ENCODE data around the gene APRT. TPM values are rescaled to one million over a fixed set of nuclear protein-coding genes. Genes with fewer than 3 reads are reported as not detected.
"Not testable (repeated sequence)": the region's sequence is repeated elsewhere in the genome, so short reads cannot be mapped to it uniquely, and the experiment has no call there.

The APRT gene
- total and polyA plus RNA-seq, 2 donors = 122 to 198 TPM

- Histone ChIP-seq H3K9me3 (ENCODE audit: control insufficient read depth in 2 of 2, insufficient read depth in 1 of 2, low read length in 1 of 2) (no peaks in the 10 kb centered on the region), H3K36me3 (ENCODE audit: control insufficient read depth in 2 of 2, insufficient read depth in 2 of 2, low read length in 1 of 2) (peaks cover 0 to 7% of the 10 kb centered on the region in 2 donors), H3K27me3 (ENCODE audit: control insufficient read depth in 2 of 2, insufficient read depth in 1 of 2, low read length in 1 of 2) (no peaks in the 10 kb centered on the region), H3K4me3 (ENCODE audit: low read length in 2 of 2) (no peak overlapping the region), H3K27ac (ENCODE audit: low read depth in 1 of 2, low read length in 1 of 2) (no peak overlapping the region), H3K4me1 (ENCODE audit: control insufficient read depth in 2 of 2, insufficient read depth in 2 of 2, low read length in 2 of 2) (no peaks in the 10 kb centered on the region)
- no peak for DNase-seq (ENCODE audit: low read depth in 6 of 9, low spot score in 9 of 9)
- WGBS = 96% methylated on average over 24 of the region's 24 CpGs
Observed at GRCh38 chr16:88828711-88829110, 17.0 kb upstream of the APRT start.

- Histone ChIP-seq H3K27me3 (ENCODE audit: control insufficient read depth in 2 of 2, insufficient read depth in 1 of 2, low read length in 1 of 2) (no peaks in the 10 kb centered on the region), H3K27ac (ENCODE audit: low read depth in 1 of 2, low read length in 1 of 2) (no peak overlapping the region), H3K4me3 (ENCODE audit: low read length in 2 of 2) (no peak overlapping the region), H3K9me3 (ENCODE audit: control insufficient read depth in 2 of 2, insufficient read depth in 1 of 2, low read length in 1 of 2) (peaks cover 0 to 5% of the 10 kb centered on the region in 2 donors), H3K4me1 (ENCODE audit: control insufficient read depth in 2 of 2, insufficient read depth in 2 of 2, low read length in 2 of 2) (no peaks in the 10 kb centered on the region), H3K36me3 (ENCODE audit: control insufficient read depth in 2 of 2, insufficient read depth in 2 of 2, low read length in 1 of 2) (peaks cover 0 to 9% of the 10 kb centered on the region in 2 donors)
- 98% methylated on average over 21 of the region's 21 CpGs for WGBS
- DNase-seq (ENCODE audit: low read depth in 6 of 9, low spot score in 9 of 9) = no peak
Observed at GRCh38 chr16:88827727-88828126, 16.0 kb upstream of the APRT start.

- Histone ChIP-seq H3K27ac (ENCODE audit: low read depth in 1 of 2, low read length in 1 of 2) (no peak overlapping the region), H3K4me3 (ENCODE audit: low read length in 2 of 2) (no peak overlapping the region), H3K27me3 (ENCODE audit: control insufficient read depth in 2 of 2, insufficient read depth in 1 of 2, low read length in 1 of 2) (no peaks in the 10 kb centered on the region), H3K9me3 (ENCODE audit: control insufficient read depth in 2 of 2, insufficient read depth in 1 of 2, low read length in 1 of 2) (peaks cover 0 to 6% of the 10 kb centered on the region in 2 donors), H3K4me1 (ENCODE audit: control insufficient read depth in 2 of 2, insufficient read depth in 2 of 2, low read length in 2 of 2) (no peaks in the 10 kb centered on the region), H3K36me3 (ENCODE audit: control insufficient read depth in 2 of 2, insufficient read depth in 2 of 2, low read length in 1 of 2) (peaks cover 0 to 24% of the 10 kb centered on the region in 2 donors)
- 97% methylated on average over 26 of the region's 26 CpGs for WGBS
- no peak for DNase-seq (ENCODE audit: low read depth in 6 of 9, low spot score in 9 of 9)
Observed at GRCh38 chr16:88826070-88826840, 14.5 kb upstream of the APRT start.

- WGBS = 90% methylated on average over 11 of the region's 12 CpGs
- H3K9me3 ChIP-seq (ENCODE audit: control insufficient read depth in 2 of 2, insufficient read depth in 1 of 2, low read length in 1 of 2) = peaks cover 0 to 6% of the 10 kb centered on the region in 2 donors
- H3K27ac ChIP-seq (ENCODE audit: low read depth in 1 of 2, low read length in 1 of 2) = no peak overlapping the region
- no peaks in the 10 kb centered on the region for H3K4me1 ChIP-seq (ENCODE audit: control insufficient read depth in 2 of 2, insufficient read depth in 2 of 2, low read length in 2 of 2)
- no peaks in the 10 kb centered on the region for H3K27me3 ChIP-seq (ENCODE audit: control insufficient read depth in 2 of 2, insufficient read depth in 1 of 2, low read length in 1 of 2)
- DNase-seq (ENCODE audit: low read depth in 6 of 9, low spot score in 9 of 9) = no peak
- peaks cover 0 to 24% of the 10 kb centered on the region in 2 donors for H3K36me3 ChIP-seq (ENCODE audit: control insufficient read depth in 2 of 2, insufficient read depth in 2 of 2, low read length in 1 of 2)
- no peak overlapping the region for H3K4me3 ChIP-seq (ENCODE audit: low read length in 2 of 2)
Observed at GRCh38 chr16:88825146-88825545, 13.4 kb upstream of the APRT start.

GRCh38 chr16:88824256-88825077, 12.7 kb upstream of the APRT start:
- Histone ChIP-seq H3K4me1 (ENCODE audit: control insufficient read depth in 2 of 2, insufficient read depth in 2 of 2, low read length in 2 of 2) (no peaks in the 10 kb centered on the region), H3K27me3 (ENCODE audit: control insufficient read depth in 2 of 2, insufficient read depth in 1 of 2, low read length in 1 of 2) (no peaks in the 10 kb centered on the region), H3K36me3 (ENCODE audit: control insufficient read depth in 2 of 2, insufficient read depth in 2 of 2, low read length in 1 of 2) (peaks cover 0 to 24% of the 10 kb centered on the region in 2 donors), H3K9me3 (ENCODE audit: control insufficient read depth in 2 of 2, insufficient read depth in 1 of 2, low read length in 1 of 2) (peaks cover 0 to 6% of the 10 kb centered on the region in 2 donors), H3K27ac (ENCODE audit: low read depth in 1 of 2, low read length in 1 of 2) (no peak overlapping the region), H3K4me3 (ENCODE audit: low read length in 2 of 2) (no peak overlapping the region)
- no peak for DNase-seq (ENCODE audit: low read depth in 6 of 9, low spot score in 9 of 9)
- WGBS = 93% methylated on average over 33 of the region's 33 CpGs

GRCh38 chr16:88823646-88824045, 11.9 kb upstream of the APRT start:
- H3K36me3 ChIP-seq (ENCODE audit: control insufficient read depth in 2 of 2, insufficient read depth in 2 of 2, low read length in 1 of 2) = peaks cover 0 to 24% of the 10 kb centered on the region in 2 donors
- not testable (repeated sequence) for H3K9me3 ChIP-seq (ENCODE audit: control insufficient read depth in 2 of 2, insufficient read depth in 1 of 2, low read length in 1 of 2)
- 98% methylated on average over 29 of the region's 31 CpGs for WGBS

GRCh38 chr16:88822281-88823040, 10.7 kb upstream of the APRT start:
- Histone ChIP-seq H3K4me1 (ENCODE audit: control insufficient read depth in 2 of 2, insufficient read depth in 2 of 2, low read length in 2 of 2) (peaks cover 0 to 2% of the 10 kb centered on the region in 2 donors), H3K9me3 (ENCODE audit: control insufficient read depth in 2 of 2, insufficient read depth in 1 of 2, low read length in 1 of 2) (peaks cover 0 to 6% of the 10 kb centered on the region in 2 donors), H3K27ac (ENCODE audit: low read depth in 1 of 2, low read length in 1 of 2) (no peak overlapping the region), H3K4me3 (ENCODE audit: low read length in 2 of 2) (no peak overlapping the region), H3K27me3 (ENCODE audit: control insufficient read depth in 2 of 2, insufficient read depth in 1 of 2, low read length in 1 of 2) (no peaks in the 10 kb centered on the region), H3K36me3 (ENCODE audit: control insufficient read depth in 2 of 2, insufficient read depth in 2 of 2, low read length in 1 of 2) (peaks cover 0 to 17% of the 10 kb centered on the region in 2 donors)
- 98% methylated on average over 24 of the region's 24 CpGs for WGBS
- DNase-seq (ENCODE audit: low read depth in 6 of 9, low spot score in 9 of 9) = no peak

More at GRCh38 chr16:88823646-88824045, 11.9 kb upstream of the APRT start:
- not testable (repeated sequence) for DNase-seq (ENCODE audit: low read depth in 6 of 9, low spot score in 9 of 9); H3K27me3 ChIP-seq (ENCODE audit: control insufficient read depth in 2 of 2, insufficient read depth in 1 of 2, low read length in 1 of 2); H3K4me1 ChIP-seq (ENCODE audit: control insufficient read depth in 2 of 2, insufficient read depth in 2 of 2, low read length in 2 of 2); H3K4me3 ChIP-seq (ENCODE audit: low read length in 2 of 2); H3K27ac ChIP-seq (ENCODE audit: low read depth in 1 of 2, low read length in 1 of 2)

GRCh38 chr16:88821168-88821850, 9.6 kb upstream of the APRT start:
- H3K9me3 ChIP-seq (ENCODE audit: control insufficient read depth in 2 of 2, insufficient read depth in 1 of 2, low read length in 1 of 2) = peaks cover 0 to 7% of the 10 kb centered on the region in 2 donors
- 89% methylated on average over 22 of the region's 22 CpGs for WGBS
- peaks cover 0 to 3% of the 10 kb centered on the region in 2 donors for H3K4me1 ChIP-seq (ENCODE audit: control insufficient read depth in 2 of 2, insufficient read depth in 2 of 2, low read length in 2 of 2)
- H3K36me3 ChIP-seq (ENCODE audit: control insufficient read depth in 2 of 2, insufficient read depth in 2 of 2, low read length in 1 of 2) = peaks cover 0 to 22% of the 10 kb centered on the region in 2 donors
- DNase-seq (ENCODE audit: low read depth in 6 of 9, low spot score in 9 of 9) = no peak
- no peak overlapping the region for H3K4me3 ChIP-seq (ENCODE audit: low read length in 2 of 2)
- H3K27ac ChIP-seq (ENCODE audit: low read depth in 1 of 2, low read length in 1 of 2) = no peak overlapping the region
- no peaks in the 10 kb centered on the region for H3K27me3 ChIP-seq (ENCODE audit: control insufficient read depth in 2 of 2, insufficient read depth in 1 of 2, low read length in 1 of 2)

Data from thymus (tissue), 11 donors.